ENCODE measurements around the gene ESYT3. TPM values are rescaled to one million over a fixed set of nuclear protein-coding genes. Genes with fewer than 3 reads are reported as not detected.
"Not testable (repeated sequence)": the region's sequence is repeated elsewhere in the genome, so short reads cannot be mapped to it uniquely, and the experiment has no call there.

The ESYT3 gene
- total and polyA plus RNA-seq, 8 donors: 0.95 to 2.8 (median 1.4) TPM

DNA sequence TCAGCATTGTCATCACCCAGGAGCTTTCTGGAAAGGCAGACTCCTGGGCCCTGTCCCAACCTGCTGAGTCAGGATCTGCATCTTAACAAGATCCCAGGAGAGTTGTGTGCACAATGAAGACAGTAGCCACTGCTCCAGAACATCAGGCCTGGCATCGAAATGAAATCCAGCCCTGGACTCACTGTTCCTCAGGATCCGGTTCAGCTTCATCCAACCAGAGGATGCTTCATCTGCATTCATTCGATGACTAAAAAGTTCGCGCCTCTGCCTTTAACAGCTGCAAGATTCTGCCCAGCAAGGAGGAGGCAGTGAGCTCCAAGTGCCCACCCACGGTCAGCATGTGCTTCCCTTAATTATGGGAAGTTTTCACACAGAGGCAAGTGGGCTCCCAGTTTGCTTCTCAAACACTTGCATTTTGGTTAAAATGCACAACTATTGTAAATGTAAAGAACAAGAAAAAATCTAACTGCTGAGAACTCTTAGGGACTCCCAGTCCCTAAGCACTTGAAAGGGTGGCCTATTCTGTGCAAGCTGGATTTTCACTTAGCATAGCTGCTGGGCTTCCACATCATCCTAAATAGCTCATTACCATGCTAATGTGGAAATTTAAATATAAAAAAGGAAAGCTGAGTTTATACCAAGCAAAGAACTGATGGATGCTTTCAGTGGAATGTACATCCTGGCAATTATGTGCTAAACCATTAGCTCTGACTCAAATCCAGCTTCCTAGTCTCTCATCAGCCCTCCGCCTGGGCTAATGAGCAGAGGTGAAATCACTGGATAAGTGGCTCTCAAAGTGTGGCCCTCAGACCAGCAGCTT, 25.5 kb upstream of the ESYT3 start:
- TF ChIP-seq CTCF (IDR thresholded peaks at IDR 0.05): no peak
- ATAC-seq (no peak), FAIRE-seq (no peak), DNase-seq (no peak)
- 55 to 67% methylated on average over 7 of the region's 7 CpGs for WGBS, 2 donors
- Histone ChIP-seq H3K9me3 (no peaks in the 10 kb centered on the region), H3K27ac (no peak overlapping the region), H3K36me3 (no peaks in the 10 kb centered on the region), H3K4me3 (no peak overlapping the region), H3K4me1 (no peaks in the 10 kb centered on the region), H3K27me3 (no peaks in the 10 kb centered on the region)
- intact Hi-C loops (cut with DNase I): no loop called here

DNA sequence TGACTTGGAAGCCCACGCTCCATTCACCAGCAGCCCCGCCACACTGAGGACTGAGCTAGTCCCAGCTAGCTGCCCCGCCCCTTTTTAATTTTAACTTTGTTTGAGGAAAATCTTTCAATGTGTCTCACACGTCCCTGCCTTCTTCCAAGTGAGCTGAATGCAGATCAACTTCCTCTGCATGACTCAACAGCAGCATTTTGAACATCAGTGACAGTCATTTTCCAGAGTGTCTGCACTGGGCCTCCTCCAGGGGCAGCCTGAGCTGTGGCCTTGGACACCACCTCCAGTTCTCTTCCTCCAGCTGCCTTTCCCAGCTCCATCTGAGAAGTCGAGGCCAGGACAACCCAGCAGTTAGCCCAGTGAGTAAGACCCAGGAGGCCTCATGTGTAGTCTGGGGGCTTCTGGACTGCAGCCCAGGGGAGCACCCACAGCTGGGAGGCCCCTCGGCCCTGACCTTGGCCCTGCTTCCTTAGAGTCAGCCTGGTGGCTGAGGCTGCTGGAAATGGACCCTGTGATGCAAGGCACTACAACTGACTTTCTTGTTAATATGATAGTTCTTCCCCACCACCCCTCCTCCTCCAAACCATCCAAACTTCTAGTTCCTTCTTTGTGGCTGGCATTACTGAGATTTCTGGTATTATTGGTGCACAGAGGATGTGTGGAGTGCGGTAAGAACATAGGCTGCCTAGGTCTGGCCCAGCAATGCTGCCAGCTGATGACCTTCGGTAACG, 21.4 kb upstream of the ESYT3 start:
- H3K9me3 ChIP-seq: no peaks in the 10 kb centered on the region
- ATAC-seq (peak in 2 of 4 donors; percentile 18 to 29), FAIRE-seq (no peak), DNase-seq (no peak)
- H3K27ac ChIP-seq: no peak overlapping the region
- WGBS, 2 donors: 49 to 54% methylated on average over 9 of the region's 9 CpGs
- TF ChIP-seq CTCF (IDR thresholded peaks at IDR 0.05): no peak
- H3K4me1 ChIP-seq: no peaks in the 10 kb centered on the region
- H3K27me3 ChIP-seq: peaks cover 0 to 3% (median 0%) of the 10 kb centered on the region in 4 donors
- H3K4me3 ChIP-seq: no peak overlapping the region
- no peaks in the 10 kb centered on the region for H3K36me3 ChIP-seq
- intact Hi-C loops (cut with DNase I): loop anchor here in 1 of 3 donors (10.0 kb wide), 1 partner anchor 512 kb away; no protein-coding TSS in a partner anchor

GRCh38 chr3:138416236-138416635, 18.2 kb upstream of the ESYT3 start:
- not testable (repeated sequence) for ATAC-seq, H3K27ac ChIP-seq, H3K4me1 ChIP-seq, H3K27me3 ChIP-seq, H3K36me3 ChIP-seq, H3K9me3 ChIP-seq, DNase-seq, H3K4me3 ChIP-seq, FAIRE-seq
- intact Hi-C loops (cut with DNase I): loop anchor here in 2 of 3 donors (5.0 to 10.0 kb wide), 2 partner anchors 506 to 509 kb away; no protein-coding TSS in a partner anchor
- 79 to 88% methylated on average over 4 of the region's 4 CpGs for WGBS, 2 donors

DNA sequence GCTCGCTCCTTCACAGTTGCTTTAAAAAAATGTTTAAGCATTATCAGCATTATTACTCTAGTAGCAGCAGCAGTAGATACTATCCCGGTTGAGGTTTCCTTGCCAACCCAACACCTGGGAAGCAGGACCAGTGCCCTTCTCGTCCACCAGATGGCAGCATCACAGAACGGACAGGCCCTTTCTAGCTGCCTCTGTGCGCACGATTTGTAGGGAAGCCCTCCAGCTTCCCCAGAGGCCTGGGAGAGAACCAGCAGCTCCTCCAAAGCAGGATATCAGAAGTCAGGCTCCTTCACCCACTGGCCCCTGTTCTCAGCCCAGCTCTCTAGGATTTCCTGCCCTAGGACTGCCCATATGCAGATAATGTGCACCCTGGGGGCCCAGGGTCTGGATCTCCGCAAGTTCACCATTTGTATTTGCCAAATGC, 16.8 kb upstream of the ESYT3 start:
- Histone ChIP-seq H3K4me1 (no peaks in the 10 kb centered on the region), H3K4me3 (no peak overlapping the region), H3K27ac (no peak overlapping the region), H3K27me3 (peaks cover 0 to 3% (median 0%) of the 10 kb centered on the region in 4 donors), H3K9me3 (no peaks in the 10 kb centered on the region), H3K36me3 (no peaks in the 10 kb centered on the region)
- FAIRE-seq (no peak), ATAC-seq (peak; percentile 96 to 99 (median 98)), DNase-seq (peak; percentile 71 to 87 (median 82))
- peak; percentile 86 to 97 (median 94) for TF ChIP-seq CTCF (IDR thresholded peaks at IDR 0.05)
- intact Hi-C loops (cut with DNase I): loop anchor here in 2 of 3 donors (5.0 to 10.0 kb wide), 2 partner anchors 505 to 507 kb away; no protein-coding TSS in a partner anchor
- 14 to 15% methylated on average over 7 of the region's 7 CpGs for WGBS, 2 donors

DNA sequence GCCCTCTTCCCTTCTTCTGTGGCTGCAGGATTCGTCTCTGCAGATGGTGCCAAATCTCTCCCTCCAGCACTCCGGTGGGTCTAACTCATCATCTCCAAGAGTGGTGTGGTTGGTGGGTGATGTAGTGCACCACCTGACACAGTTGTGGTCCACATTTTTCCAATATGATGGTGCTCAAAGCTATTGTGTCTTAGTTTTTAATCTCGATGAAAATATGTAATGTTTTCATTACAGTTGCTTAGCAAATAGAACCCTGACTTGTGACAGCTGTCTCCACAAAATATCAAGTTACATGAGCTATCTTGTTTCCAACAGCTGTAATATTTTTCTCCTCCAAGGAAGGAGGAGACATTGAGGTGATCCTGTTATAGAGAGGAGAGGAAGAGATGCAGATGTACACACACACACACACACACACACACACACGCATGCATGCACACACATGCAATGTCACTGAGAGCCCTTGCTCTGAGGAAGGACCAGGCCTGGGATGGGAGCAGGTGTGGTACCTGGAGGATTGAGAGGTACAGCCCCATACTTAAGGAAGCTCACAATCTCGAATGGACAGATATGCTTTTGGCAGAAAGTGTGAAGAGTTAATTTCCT, 15.7 kb upstream of the ESYT3 start:
- no peak for FAIRE-seq
- no peaks in the 10 kb centered on the region for H3K4me1 ChIP-seq
- intact Hi-C loops (cut with DNase I): loop anchor here in 2 of 3 donors (5.0 to 10.0 kb wide), 2 partner anchors 504 to 506 kb away; no protein-coding TSS in a partner anchor
- no peaks in the 10 kb centered on the region for H3K9me3 ChIP-seq
- no peak for TF ChIP-seq CTCF (IDR thresholded peaks at IDR 0.05)
- ATAC-seq: no peak
- peaks cover 0 to 3% (median 0%) of the 10 kb centered on the region in 4 donors for H3K27me3 ChIP-seq
- WGBS, 2 donors: 57 to 66% methylated on average over 5 of the region's 5 CpGs
- no peak overlapping the region for H3K4me3 ChIP-seq
- no peaks in the 10 kb centered on the region for H3K36me3 ChIP-seq
- no peak overlapping the region for H3K27ac ChIP-seq
- DNase-seq: no peak

Measured in pancreas (tissue), 10 donors.